Measurements from ENCODE around the gene ATP6V0A4.

ATP6V0A4 gene

DNA sequence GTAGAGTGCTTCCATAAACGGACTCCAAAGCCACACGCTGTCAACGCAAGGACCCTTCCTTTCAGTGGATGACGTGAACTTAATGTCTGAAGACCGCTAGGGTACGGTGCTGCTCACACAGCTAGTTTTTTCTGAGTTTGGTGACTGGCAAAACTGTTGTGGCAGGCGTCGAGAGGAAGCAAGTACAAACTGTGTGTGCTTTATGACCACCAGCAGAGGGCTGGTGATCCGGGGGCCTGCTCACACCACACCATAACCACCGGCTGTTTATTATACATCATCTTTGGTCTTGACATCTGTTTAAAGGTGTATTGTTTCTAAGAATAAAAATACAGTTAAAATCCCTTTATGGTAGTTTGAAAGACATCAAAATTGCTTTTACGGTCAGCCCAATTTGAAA is 37.1 kb upstream of the ATP6V0A4 start:
- DNase-seq (ENCODE audit: extremely low read depth, low read depth), result no peak
- TF ChIP-seq, protein P1, sequence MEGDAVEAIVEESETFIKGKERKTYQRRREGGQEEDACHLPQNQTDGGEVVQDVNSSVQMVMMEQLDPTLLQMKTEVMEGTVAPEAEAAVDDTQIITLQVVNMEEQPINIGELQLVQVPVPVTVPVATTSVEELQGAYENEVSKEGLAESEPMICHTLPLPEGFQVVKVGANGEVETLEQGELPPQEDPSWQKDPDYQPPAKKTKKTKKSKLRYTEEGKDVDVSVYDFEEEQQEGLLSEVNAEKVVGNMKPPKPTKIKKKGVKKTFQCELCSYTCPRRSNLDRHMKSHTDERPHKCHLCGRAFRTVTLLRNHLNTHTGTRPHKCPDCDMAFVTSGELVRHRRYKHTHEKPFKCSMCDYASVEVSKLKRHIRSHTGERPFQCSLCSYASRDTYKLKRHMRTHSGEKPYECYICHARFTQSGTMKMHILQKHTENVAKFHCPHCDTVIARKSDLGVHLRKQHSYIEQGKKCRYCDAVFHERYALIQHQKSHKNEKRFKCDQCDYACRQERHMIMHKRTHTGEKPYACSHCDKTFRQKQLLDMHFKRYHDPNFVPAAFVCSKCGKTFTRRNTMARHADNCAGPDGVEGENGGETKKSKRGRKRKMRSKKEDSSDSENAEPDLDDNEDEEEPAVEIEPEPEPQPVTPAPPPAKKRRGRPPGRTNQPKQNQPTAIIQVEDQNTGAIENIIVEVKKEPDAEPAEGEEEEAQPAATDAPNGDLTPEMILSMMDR (IDR thresholded peaks at IDR 0.05; ENCODE audit: low read depth, low read length, missing control alignments), result no peak
- H3K4me3 ChIP-seq (replicated peaks; ENCODE audit: low read depth, low read length), result no peak overlapping the region

- H3K4me3 ChIP-seq (replicated peaks; ENCODE audit: low read depth, low read length), result no peak overlapping the region
- DNase-seq (ENCODE audit: extremely low read depth, low read depth), result no peak
- TF ChIP-seq, protein P1 (IDR thresholded peaks at IDR 0.05; ENCODE audit: low read depth, low read length, missing control alignments), result no peak
Measured at GRCh38 chr7:138834583-138834982, 36.6 kb upstream of the ATP6V0A4 start.

GRCh38 chr7:138833596-138833995 is 35.6 kb upstream of the ATP6V0A4 start:
- TF ChIP-seq, protein P1 (IDR thresholded peaks at IDR 0.05; ENCODE audit: low read depth, low read length, missing control alignments), result no peak
- H3K4me3 ChIP-seq (replicated peaks; ENCODE audit: low read depth, low read length), result no peak overlapping the region
- no peak for DNase-seq (ENCODE audit: extremely low read depth, low read depth)

- no peak overlapping the region for H3K4me3 ChIP-seq (replicated peaks; ENCODE audit: low read depth, low read length)
- no peak for DNase-seq (ENCODE audit: extremely low read depth, low read depth)
- TF ChIP-seq, protein P1 (IDR thresholded peaks at IDR 0.05; ENCODE audit: low read depth, low read length, missing control alignments), result no peak
Measured at GRCh38 chr7:138832966-138833365, 35.0 kb upstream of the ATP6V0A4 start.

DNA sequence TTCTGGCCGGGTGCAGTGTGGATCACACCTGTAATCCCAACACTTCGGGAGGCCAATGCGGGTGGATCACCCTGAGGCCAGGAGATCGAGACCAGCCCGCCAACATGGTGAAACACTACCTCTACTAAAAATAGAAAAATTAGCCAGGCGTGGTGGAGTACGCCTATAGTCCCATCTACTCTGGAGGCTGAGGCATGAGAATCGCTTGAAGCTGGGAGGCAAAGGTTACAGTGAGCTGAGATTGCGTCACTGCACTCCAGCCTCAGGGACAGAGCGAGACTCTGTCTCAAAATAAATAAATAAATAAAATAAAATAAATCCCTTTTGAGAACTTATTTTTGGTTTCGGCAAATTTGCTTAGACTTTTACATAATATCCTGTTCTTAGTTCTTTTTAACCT is 31.3 kb upstream of the ATP6V0A4 start:
- no peak overlapping the region for H3K4me3 ChIP-seq (replicated peaks; ENCODE audit: low read depth, low read length)
- DNase-seq (ENCODE audit: extremely low read depth, low read depth), result no peak
- TF ChIP-seq, protein P1 (IDR thresholded peaks at IDR 0.05; ENCODE audit: low read depth, low read length, missing control alignments), result no peak

DNA sequence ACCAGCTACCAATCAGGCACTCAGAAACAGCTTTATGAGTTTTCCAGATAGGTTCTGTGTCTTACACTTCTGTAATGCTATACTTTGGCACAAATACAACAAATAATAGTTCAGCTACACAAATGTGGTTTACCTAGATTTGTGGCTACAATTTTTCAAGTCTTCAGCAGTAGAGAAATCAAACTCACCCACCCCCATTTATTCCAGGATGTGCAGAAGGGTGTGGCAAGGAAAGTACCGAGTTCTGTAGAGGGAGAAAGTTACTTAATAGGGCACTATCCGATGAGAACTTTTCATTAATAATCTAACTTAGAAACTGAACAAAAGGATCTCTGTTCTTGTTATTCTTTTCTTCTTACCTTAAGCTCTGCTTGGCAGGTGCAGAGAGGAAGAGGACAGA is 30.3 kb upstream of the ATP6V0A4 start:
- TF ChIP-seq, protein P1 (IDR thresholded peaks at IDR 0.05; ENCODE audit: low read depth, low read length, missing control alignments), result no peak
- no peak for DNase-seq (ENCODE audit: extremely low read depth, low read depth)
- H3K4me3 ChIP-seq (replicated peaks; ENCODE audit: low read depth, low read length), result no peak overlapping the region

- no peak overlapping the region for H3K4me3 ChIP-seq (replicated peaks; ENCODE audit: low read depth, low read length)
- TF ChIP-seq, protein P1 (IDR thresholded peaks at IDR 0.05; ENCODE audit: low read depth, low read length, missing control alignments), result no peak
- no peak for DNase-seq (ENCODE audit: extremely low read depth, low read depth)
Measured at GRCh38 chr7:138825049-138825721, 27.2 kb upstream of the ATP6V0A4 start.
